Hepatic stellate cell (primary cell): ENCODE results near the gene MCOLN1.
"Not testable (repeated sequence)": the region's sequence is repeated elsewhere in the genome, so short reads cannot be mapped to it uniquely, and the experiment has no call there.

Experiments
- DNase-seq: peaks from one replicate; pipeline ENCODE4 v3.0.0; 2011; ENCODE audit warnings: low spot score

MCOLN1 gene

GRCh38 chr19:7575434-7576040, 53.1 kb downstream of the MCOLN1 start:
- DNase-seq: no peak

GRCh38 chr19:7577422-7577821, 55.0 kb downstream of the MCOLN1 start:
- not testable (repeated sequence) for DNase-seq

GRCh38 chr19:7578127-7578526, 55.7 kb downstream of the MCOLN1 start:
- no peak for DNase-seq

- no peak for DNase-seq
Measured at GRCh38 chr19:7579182-7579581, 56.8 kb downstream of the MCOLN1 start.

- DNase-seq: no peak
Measured at GRCh38 chr19:7582446-7582845, 60.0 kb downstream of the MCOLN1 start.
